HuH-7.5 (cell line): Measurements from ENCODE around the gene CNST.
"Not testable (repeated sequence)": the region's sequence is repeated elsewhere in the genome, so short reads cannot be mapped to it uniquely, and the experiment has no call there.

ENCODE experiments used
- DNase-seq: peaks from one replicate; pipeline ENCODE4 v3.0.0; 2011; ENCODE audit warnings: low spot score

CNST gene

DNA sequence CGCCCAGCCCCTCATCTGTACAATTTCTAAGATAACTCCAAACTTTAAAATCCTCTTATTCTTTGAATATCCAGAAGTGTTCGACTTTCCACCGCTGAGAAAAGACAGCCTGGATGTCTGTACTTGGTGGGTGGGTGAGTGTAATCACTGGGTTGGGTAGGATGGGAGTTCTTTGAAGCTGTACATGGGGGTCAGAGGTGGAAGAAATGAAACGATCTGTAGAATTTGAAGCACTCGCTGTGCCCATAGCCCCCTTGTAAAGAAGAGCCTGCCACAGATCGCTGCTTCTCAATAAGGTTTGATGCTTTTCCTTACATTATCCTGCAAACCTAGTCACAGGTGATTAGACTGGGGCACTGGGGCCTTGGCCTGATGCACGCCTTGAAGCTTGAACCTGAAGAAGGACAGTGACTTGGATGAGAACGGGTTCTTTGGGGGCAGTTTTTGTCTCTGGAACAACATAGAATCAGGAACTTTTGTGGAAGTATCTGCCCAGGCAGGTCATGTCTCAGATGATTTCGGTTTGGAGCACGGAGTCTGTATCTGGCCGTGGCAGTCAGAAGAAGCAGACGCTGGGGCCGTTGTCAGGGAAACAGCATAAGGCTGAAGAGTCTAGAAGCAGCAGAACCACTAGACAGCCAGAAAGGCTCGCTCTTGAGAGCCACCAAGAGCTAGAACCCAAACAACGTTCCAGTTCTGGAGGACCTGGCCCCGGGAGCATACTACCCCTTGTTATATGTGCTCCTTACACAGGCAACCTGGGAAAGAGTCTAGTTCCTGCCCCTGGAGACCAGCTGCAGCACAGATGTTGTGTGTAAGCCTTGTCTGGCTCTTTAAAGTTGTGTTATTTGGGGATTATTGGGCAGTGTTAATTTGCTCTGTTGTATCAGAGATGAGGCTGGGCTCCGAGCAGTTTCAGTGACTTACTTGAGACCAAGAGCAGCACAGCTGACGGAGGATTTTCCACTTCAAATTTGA, 112.8 kb downstream of the CNST start:
- DNase-seq, result no peak

- DNase-seq, result no peak
These were observed 113.5 kb downstream of the CNST start for GRCh38 chr1:246679794-246680177.

DNA sequence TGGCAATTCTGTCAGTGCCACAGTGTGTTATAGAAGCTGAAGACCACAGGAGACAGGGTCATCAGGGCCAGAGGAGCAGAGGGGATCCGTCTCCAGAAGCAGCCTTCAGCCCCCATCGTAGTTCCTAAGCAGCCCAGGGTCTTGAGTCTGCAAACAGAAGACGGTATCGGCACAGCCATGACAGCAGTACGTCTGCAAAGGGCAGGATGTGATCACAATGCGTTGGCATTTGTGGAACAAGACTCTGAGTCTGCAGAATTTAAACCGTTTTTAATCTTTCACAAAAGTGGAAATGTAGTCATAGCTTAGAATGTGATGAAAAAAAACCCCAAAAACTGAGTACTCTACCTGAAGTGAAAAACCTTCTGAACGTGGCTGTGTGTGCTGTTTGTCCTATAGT, 113.9 kb downstream of the CNST start:
- DNase-seq, result no peak

GRCh38 chr1:246680696-246681130, 114.5 kb downstream of the CNST start:
- no peak for DNase-seq

DNA sequence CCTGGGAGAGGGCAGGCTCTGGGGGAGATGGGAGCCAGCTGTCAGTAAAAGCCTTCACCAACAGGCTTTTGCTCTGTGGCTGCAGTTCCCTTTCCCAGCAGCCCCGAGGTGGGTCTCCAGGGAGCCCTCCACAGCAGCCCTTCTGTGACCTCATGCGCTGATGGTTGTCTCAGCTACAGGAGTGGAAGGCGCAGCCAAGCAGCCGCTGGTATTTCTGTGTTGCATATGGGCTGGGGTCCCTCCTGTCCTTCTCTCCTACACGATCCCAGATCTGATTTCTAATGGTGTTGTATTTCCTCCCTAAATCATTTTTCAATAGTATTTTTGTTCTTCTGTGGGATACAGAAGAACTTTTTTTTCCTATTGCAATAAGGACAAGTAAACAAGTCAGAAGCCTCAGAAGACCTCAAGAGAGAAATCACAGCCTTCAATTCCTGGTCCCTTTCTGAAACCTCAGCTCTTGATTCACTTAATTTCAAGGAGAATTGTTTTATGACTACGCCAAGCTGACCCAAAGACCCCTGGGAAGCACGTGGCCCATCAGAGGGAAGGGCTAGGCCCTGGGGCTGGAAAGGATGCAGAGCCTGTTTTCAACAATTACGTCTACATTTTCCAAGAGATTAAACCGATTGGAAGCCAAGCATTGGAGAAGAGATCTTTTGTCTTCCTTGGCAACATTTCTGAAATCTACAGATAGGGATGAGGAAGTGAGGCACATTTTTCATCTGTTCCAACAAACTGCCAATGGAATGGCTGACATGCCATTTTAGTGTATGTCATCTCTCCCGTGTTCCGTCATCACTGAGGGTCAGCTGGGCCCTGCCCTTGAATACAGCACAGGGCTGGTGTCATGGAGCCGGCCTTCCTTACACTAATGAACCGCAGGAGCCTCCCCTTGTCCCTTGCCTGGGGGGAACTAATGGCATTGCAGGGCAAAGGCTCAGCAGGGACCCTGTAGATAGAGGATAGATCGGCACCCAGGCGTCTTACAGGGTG, 115.9 kb downstream of the CNST start:
- no peak for DNase-seq

DNA sequence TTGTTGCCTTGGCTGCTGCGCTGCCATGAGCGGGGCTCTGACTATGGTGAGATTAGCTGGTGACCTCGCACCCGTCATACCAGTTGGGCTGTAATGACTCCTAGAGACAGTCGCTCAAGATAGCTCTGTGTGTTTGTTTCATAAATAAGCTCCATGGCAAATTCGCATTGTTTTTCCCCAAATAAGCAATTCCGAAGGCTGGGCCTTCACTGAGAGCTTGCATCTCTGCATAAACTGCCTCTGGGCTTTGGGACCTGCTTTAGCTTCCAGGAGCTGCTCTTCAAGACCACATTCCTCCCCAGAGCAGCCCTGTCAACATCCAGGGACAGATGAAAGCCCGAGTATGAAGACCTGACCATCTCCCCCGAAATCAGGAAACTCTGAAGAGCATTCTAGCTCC, 117.3 kb downstream of the CNST start:
- DNase-seq, result no peak

GRCh38 chr1:246687002-246687401, 120.7 kb downstream of the CNST start:
- no peak for DNase-seq

DNA sequence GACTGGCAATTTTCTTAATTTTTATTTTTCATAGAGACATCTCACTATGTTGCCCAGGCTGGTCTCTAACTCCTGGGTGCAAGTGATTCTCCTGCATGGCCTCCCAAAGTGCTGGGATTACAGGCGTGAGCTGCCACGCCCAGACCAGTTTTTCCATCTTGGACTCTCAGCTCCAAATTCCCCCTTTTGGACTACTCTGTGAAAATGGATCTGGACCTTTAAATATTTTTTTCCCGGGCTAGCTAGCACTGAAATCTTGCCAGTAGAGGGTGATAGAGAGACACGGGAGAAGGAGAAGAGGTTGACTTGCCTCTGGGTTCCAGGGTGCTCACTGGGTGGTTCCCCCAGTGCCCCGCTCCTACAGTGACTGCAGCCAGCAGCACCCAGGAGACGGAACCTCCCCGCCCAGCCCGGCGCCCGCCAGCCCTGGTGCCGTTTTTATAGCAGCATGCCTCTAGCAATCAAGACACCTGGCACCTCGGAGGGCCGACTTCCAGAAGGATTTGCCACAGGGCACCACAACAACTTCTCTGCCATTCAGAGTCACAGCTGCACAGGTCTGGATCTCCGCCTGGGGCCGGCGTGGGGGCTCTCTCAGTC, 123.3 kb downstream of the CNST start:
- DNase-seq, result peak; percentile 92

DNA sequence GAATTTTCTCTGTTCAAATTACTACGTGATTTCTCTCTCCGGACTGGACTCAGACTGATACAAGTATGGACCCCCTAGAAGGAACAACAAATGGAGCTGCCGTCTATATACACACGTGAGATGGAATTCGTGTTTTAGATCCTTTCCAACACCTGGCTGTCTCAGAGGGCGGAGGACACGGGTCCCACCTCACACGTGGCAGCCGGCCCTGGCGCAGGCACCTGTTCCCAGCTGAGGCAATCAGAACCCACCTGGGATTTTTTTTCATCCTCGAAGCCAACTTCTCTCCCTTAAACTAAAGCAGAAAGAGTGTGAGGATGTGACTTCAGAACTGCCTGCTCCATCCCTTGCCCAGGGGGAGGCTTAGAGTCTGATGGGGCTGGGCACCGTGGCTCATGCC, 123.8 kb downstream of the CNST start:
- no peak for DNase-seq

DNA sequence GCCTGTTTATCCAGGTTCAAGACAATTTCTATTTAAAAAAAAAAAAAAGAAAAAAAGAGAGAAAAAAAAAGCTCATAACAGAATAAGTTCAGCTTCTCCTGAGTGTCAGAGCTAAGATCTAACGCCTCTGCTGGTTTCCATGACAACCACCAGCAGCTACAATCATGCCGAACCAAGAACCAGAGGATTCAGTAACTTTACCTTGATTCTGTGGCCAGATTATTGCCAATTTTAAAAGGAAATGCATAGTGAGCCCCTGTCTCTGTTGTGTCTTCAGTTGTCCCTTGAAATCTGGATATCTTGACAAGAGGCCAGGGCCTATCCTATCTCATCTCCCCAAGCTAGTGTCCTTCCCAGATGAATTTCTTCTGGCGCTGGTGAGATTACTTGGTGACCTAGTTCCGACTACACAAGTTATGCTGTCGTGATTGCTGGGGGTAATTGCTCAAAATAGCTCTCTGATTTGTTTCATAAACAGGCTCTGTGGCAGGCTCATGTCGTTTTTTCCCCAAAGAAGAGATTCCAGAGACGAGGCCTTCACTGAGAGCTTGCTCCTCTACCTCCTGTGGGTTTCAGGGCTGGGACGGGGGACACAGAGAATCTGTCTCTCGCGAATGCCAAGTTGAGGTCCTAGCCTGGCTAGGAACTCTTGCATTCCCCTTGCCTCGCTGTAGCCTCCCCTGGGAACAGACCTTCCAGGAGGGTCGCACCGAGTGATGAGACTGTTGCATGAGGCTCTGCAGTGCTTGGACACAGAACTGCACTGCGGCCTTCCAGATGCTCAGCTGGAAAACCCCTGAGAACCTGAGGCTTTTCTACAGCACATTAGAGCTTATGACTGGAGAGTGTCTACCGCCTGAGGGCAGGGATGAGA, 125.6 kb downstream of the CNST start:
- no peak for DNase-seq

DNA sequence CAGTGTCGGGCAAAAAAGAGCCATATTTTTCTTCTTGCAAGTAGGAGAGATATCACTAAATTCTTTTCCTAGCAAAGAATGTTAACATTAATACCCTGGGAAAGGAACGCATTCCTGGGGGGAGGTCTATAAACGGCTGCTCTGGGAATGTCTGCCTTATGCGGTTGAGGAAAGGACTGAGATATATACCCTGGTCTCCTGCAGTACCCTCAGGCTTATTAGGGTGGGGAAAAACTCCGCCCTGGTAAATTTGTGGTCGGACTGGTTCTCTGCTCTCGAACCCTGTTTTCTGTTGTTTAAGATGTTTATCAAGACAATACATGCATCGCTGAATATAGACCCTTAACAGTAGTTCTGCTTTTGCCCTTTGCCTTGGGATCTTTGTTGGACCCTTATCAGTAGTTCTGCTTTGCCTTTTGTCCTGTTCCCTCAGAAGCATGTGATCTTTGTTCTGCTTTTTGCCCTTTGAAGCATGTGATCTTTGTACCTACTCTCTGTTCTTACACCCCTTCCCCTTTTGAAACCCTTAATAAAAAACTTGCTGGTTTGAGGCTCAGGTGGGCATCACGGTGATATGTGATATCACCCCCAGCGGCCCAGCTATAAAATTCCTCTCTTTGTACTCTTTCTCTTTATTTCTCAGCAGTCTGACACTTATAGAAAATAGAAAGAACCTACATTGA, 128.1 kb downstream of the CNST start:
- DNase-seq, result not testable (repeated sequence)

DNA sequence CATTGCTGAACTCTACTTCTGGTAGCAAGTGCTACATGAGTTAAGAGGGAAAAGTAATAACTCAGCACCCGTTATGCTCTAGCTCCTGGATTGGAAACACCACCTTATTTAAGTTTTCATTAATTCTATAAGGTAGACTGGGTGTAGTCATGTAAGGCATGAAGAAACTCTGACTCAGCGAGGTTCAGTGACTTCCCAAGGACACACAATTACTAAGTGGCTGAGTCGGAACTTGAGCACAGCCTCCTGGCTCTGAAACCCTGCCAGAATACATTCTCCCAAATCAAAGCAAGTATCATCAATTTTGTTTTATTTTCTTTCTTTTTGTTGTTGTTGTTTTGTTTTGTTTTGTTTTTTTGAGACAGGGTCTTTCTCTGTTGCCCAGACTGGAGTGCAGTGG, 128.9 kb downstream of the CNST start:
- no peak for DNase-seq

DNA sequence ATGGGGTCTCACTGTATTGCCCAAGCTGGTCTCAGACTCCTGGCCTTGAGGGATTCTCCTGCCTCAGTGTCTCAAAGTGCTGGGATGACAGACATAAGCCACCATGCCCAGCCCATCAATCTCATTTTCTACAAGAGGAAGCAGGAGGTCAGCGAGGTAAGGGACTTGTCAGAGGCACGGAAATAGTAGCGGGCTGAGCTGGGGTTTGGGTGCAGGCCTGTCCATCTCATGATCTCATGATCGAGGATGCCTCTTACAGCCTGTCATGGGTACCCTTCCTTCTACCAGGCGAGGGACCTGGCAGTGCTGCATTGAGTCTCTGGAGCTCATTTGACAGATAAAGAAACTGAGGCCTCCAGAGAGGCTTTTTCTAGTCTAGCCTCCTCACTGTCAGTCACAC, 129.4 kb downstream of the CNST start:
- no peak for DNase-seq

GRCh38 chr1:246698466-246699094, 132.3 kb downstream of the CNST start:
- DNase-seq, result no peak

- peak; percentile 86 for DNase-seq
These were observed 133.0 kb downstream of the CNST start for GRCh38 chr1:246699095-246699735.

- DNase-seq, result no peak
These were observed 137.3 kb downstream of the CNST start for GRCh38 chr1:246703581-246703980.

GRCh38 chr1:246705368-246705767, 139.1 kb downstream of the CNST start:
- no peak for DNase-seq

GRCh38 chr1:246708166-246708565, 141.9 kb downstream of the CNST start:
- no peak for DNase-seq

DNA sequence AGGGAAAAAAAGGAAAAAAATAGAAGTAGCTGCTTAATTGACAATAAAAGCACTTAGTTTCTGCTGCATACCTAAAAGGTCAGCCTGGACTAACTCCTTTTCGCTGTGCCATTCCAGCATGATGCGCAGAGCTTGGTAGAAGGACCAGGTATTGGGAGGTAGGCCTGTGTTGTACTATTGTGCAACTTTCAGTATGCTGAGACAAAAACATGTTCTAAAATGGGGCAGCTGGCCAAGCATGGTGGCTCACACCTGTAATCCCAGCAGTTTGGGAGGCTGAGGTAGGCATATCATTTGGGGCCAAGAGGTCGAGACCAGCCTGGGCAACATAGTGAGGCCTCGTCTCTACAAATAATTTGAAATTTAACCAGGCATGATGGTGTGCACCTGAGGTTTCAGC, 142.9 kb downstream of the CNST start:
- DNase-seq, result no peak

- DNase-seq, result no peak
These were observed 143.6 kb downstream of the CNST start for GRCh38 chr1:246709835-246710234.
